Panc1 (cell line): ENCODE results near the gene LUC7L2. TPM values are rescaled to one million over a fixed set of nuclear protein-coding genes. Genes with fewer than 3 reads are reported as not detected.

Source experiments
- ATAC-seq: fragments of 200-7000 bp; cut with Tn5 transposase; 2 replicates; pipeline ENCODE4 v1.9.1; 2020; ENCODE audit warnings: mild to moderate bottlenecking, moderate library complexity
- BruUV-seq: library from RNA; stranded (reverse); fragments of 400-500 nt; replicated peaks from 2 replicates; lab custom pipeline; 2021; lab: Mats Ljungman, UMichigan
- CTCF ChIA-PET: fragments of 300-600 bp; sonication (Branson Sonifier 250); formaldehyde crosslinking; loops from one replicate; lab custom pipeline; 2022; ENCODE audit warnings: antibody characterized with exemption; lab: Charles Lee
- POLR2A ChIA-PET: fragments of 300-600 bp; sonication (Branson Sonifier 250); formaldehyde crosslinking; loops from one replicate; lab custom pipeline; 2022; ENCODE audit warnings: antibody characterized with exemption; lab: Charles Lee
- DNase-seq: peaks from one replicate; pipeline ENCODE4 v3.0.0-alpha.2; 2010; ENCODE audit warnings: low read depth, low spot score
- H3K27ac ChIP-seq: 2 replicates; pipeline ENCODE4 v1.5.1; 2011; ENCODE audit warnings: mild to moderate bottlenecking, low read length, inconsistent platforms
- H3K27me3 ChIP-seq: fragments of 200-500 bp; sonication (Bioruptor generic); 2 replicates; pipeline ENCODE4 v1.6.0; 2014; ENCODE audit warnings: low read length, inconsistent platforms; ENCODE audit not compliant: control insufficient read depth, insufficient read depth
- H3K36me3 ChIP-seq: fragments of 200-500 bp; sonication (Bioruptor generic); 2 replicates; pipeline ENCODE4 v1.5.1; 2014; ENCODE audit warnings: inconsistent platforms, mild to moderate bottlenecking, low read length, moderate library complexity; ENCODE audit not compliant: control insufficient read depth, insufficient read depth
- H3K4me1 ChIP-seq: 2 replicates; pipeline ENCODE4 v1.5.1; 2011; ENCODE audit warnings: inconsistent platforms, mild to moderate bottlenecking, low read length, moderate library complexity; ENCODE audit not compliant: control insufficient read depth, insufficient read depth
- H3K4me3 ChIP-seq, 2 experiments: 2 replicates each; pipeline ENCODE4 v1.5.1; 2011 to 2012; ENCODE audit warnings: low read depth in 2 of 2, low read length in 2 of 2, mild to moderate bottlenecking in 2 of 2, inconsistent platforms in 1 of 2, moderate library complexity in 1 of 2
- H3K9me3 ChIP-seq: fragments of 200-500 bp; sonication (Bioruptor generic); 2 replicates; pipeline ENCODE4 v1.5.1; 2014; ENCODE audit warnings: low read depth, mild to moderate bottlenecking, inconsistent platforms, low read length, moderate library complexity; ENCODE audit not compliant: control insufficient read depth, insufficient read depth
- POLR2AphosphoS5 ChIP-seq: IDR thresholded peaks from 2 replicates; pipeline ENCODE4 v1.6.1; 2012; ENCODE audit warnings: mild to moderate bottlenecking, low read depth, low read length, moderate library complexity
- SIN3A ChIP-seq: IDR thresholded peaks from 2 replicates; pipeline ENCODE4 v1.6.1; 2012; ENCODE audit warnings: low read depth, mild to moderate bottlenecking, low read length, moderate library complexity, borderline replicate concordance; ENCODE audit not compliant: insufficient read depth
- TCF7L2 ChIP-seq: IDR thresholded peaks from 2 replicates; pipeline ENCODE4 v1.6.1; 2011; ENCODE audit warnings: mild to moderate bottlenecking, low read depth, low read length, inconsistent platforms
- in situ Hi-C: cut with HindIII; loops from 2 replicates; pipeline ENCODE4 v1.10.0; 2016; ENCODE audit warnings: low sequenced_read_pairs, low pct_unique_long_range_greater_than_20kb
- intact Hi-C: fragments of 100-400 bp; cut with micrococcal nuclease; formaldehyde crosslinking; loops from one replicate; pipeline ENCODE4 v1.10.0; 2022; ENCODE audit not compliant: unreplicated experiment
- total RNA-seq: library from RNA; stranded (reverse); gene quantifications from one replicate; pipeline ENCODE4 v1.2.1, GENCODE V29; 2021; ENCODE audit not compliant: unreplicated experiment
- TF ChIP-seq, protein P1 (sequence below), 2 experiments: IDR thresholded peaks; 2 replicates each; pipeline ENCODE4 v1.6.1; 2011 to 2012; ENCODE audit warnings: low read depth in 2 of 2, control low read depth in 1 of 2, low read length in 1 of 2, mild to moderate bottlenecking in 1 of 2, moderate library complexity in 1 of 2; ENCODE audit not compliant: insufficient read depth in 1 of 2
- TF ChIP-seq, protein P2 (sequence below): fragments of 450-650 bp; IDR thresholded peaks from 2 replicates; pipeline ENCODE4 v1.5.1; 2017; ENCODE audit warnings: mild to moderate bottlenecking

Gene LUC7L2
- total RNA-seq, 1 experiment from 2014 or later = 110 TPM

DNA sequence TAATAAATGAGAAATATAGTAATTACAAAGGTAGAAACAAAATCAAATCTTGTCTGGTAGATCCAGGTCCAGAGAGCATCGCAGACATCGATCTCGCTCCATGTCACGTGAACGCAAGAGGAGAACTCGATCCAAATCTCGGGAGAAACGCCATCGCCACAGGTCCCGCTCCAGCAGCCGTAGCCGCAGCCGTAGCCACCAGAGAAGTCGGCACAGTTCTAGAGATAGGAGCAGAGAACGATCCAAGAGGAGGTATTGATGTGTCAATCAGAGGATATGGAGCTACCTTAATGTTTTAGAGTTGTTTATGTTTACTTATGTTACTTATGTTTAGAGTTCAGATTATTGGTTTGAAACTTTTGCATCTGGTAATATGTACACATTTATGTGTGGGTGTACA lies 57.8 kb downstream of the LUC7L2 start:
- Histone ChIP-seq H3K27ac (no peak overlapping the region), H3K27me3 (no peaks in the 10 kb centered on the region), H3K36me3 (peaks cover 39% of the 10 kb centered on the region), H3K4me3 (no peak overlapping the region), H3K9me3 (no peaks in the 10 kb centered on the region), H3K4me1 (no peaks in the 10 kb centered on the region)
- TF ChIP-seq, protein P1, sequence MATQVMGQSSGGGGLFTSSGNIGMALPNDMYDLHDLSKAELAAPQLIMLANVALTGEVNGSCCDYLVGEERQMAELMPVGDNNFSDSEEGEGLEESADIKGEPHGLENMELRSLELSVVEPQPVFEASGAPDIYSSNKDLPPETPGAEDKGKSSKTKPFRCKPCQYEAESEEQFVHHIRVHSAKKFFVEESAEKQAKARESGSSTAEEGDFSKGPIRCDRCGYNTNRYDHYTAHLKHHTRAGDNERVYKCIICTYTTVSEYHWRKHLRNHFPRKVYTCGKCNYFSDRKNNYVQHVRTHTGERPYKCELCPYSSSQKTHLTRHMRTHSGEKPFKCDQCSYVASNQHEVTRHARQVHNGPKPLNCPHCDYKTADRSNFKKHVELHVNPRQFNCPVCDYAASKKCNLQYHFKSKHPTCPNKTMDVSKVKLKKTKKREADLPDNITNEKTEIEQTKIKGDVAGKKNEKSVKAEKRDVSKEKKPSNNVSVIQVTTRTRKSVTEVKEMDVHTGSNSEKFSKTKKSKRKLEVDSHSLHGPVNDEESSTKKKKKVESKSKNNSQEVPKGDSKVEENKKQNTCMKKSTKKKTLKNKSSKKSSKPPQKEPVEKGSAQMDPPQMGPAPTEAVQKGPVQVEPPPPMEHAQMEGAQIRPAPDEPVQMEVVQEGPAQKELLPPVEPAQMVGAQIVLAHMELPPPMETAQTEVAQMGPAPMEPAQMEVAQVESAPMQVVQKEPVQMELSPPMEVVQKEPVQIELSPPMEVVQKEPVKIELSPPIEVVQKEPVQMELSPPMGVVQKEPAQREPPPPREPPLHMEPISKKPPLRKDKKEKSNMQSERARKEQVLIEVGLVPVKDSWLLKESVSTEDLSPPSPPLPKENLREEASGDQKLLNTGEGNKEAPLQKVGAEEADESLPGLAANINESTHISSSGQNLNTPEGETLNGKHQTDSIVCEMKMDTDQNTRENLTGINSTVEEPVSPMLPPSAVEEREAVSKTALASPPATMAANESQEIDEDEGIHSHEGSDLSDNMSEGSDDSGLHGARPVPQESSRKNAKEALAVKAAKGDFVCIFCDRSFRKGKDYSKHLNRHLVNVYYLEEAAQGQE (IDR thresholded peaks at IDR 0.05; ENCODE audit: insufficient read depth in 1 of 2, low read depth in 2 of 2, low read length in 1 of 2) = no peak
- TF ChIP-seq, protein P2, sequence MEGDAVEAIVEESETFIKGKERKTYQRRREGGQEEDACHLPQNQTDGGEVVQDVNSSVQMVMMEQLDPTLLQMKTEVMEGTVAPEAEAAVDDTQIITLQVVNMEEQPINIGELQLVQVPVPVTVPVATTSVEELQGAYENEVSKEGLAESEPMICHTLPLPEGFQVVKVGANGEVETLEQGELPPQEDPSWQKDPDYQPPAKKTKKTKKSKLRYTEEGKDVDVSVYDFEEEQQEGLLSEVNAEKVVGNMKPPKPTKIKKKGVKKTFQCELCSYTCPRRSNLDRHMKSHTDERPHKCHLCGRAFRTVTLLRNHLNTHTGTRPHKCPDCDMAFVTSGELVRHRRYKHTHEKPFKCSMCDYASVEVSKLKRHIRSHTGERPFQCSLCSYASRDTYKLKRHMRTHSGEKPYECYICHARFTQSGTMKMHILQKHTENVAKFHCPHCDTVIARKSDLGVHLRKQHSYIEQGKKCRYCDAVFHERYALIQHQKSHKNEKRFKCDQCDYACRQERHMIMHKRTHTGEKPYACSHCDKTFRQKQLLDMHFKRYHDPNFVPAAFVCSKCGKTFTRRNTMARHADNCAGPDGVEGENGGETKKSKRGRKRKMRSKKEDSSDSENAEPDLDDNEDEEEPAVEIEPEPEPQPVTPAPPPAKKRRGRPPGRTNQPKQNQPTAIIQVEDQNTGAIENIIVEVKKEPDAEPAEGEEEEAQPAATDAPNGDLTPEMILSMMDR = no peak
- no peak for TF ChIP-seq TCF7L2
- TF ChIP-seq POLR2AphosphoS5 = no peak
- no peak for TF ChIP-seq SIN3A
- ChIA-PET POLR2A (no interaction called here), CTCF (no interaction called here)
- no TSS peak for BruUV-seq
- intact Hi-C loops = no loop called here
- in situ Hi-C loops = no loop called here
- DNase-seq = no peak
- no peak for ATAC-seq

DNA sequence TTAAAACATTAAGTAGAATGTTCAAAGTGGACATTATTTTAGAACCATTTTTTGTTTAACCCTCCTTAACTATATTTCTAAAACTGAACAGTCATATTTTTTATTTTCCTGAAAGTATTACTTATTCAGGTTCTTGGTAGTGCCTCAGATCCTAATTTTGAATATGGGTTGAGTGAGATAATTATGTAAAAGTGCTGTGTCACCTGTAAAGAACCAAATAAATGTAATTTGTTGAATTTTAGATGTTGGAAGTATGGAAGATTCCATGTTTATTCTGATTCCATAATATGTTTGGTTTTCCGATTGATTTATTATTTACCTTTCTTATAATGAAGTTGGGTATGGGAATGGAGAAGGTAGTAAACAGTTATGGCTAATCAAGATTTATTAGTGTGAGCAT lies 61.4 kb downstream of the LUC7L2 start:
- H3K27me3 ChIP-seq = no peaks in the 10 kb centered on the region
- in situ Hi-C loops = no loop called here
- no peak for DNase-seq
- TF ChIP-seq TCF7L2 = no peak
- TF ChIP-seq SIN3A = no peak
- TF ChIP-seq, protein P1 (IDR thresholded peaks at IDR 0.05; ENCODE audit: insufficient read depth in 1 of 2, low read depth in 2 of 2, low read length in 1 of 2) = no peak
- TF ChIP-seq, protein P2 = no peak
- TF ChIP-seq POLR2AphosphoS5 = no peak
- no peak for ATAC-seq
- H3K27ac ChIP-seq = no peak overlapping the region
- no TSS peak for BruUV-seq
- no peaks in the 10 kb centered on the region for H3K9me3 ChIP-seq
- POLR2A ChIA-PET = no interaction called here
- no peaks in the 10 kb centered on the region for H3K4me1 ChIP-seq
- no peak overlapping the region for H3K4me3 ChIP-seq
- CTCF ChIA-PET = no interaction called here
- intact Hi-C loops = no loop called here
- H3K36me3 ChIP-seq = peaks cover 47% of the 10 kb centered on the region
